Measurements from ENCODE around the gene RAB30. TPM values are rescaled to one million over a fixed set of nuclear protein-coding genes. Genes with fewer than 3 reads are reported as not detected.

RAB30 gene
- total and polyA plus RNA-seq, 9 of the 15 experiments (the other 6 are each of a cell fraction or from before 2014, with no cell fraction given): 0.29 to 1.3 (median 1.0) TPM

DNA sequence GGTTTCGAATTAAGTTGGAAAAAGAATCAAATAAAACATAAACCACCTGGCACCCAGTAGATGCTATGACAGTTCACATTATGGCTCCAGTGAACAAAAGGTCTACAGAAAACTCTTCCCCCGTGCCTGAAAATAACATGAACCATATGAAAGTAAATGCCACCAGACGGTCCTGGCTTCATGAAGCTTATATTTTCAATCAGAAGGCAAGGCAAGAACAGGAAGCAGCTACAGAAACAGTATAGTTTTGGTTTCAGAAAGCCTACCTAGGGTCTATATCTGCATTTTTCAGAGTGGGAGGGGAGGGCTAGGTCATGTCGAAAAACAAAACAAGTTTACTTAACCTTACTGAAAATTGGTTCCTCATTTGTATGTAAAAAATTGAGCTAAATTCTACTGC, 9.8 kb downstream of the RAB30 start:
- Histone ChIP-seq H3K9ac (ENCODE audit: insufficient read depth in 1 of 2, low read depth in 2 of 2, low read length in 2 of 2) (no peak overlapping the region), H3K4me3 (no peak overlapping the region), H3K4me2 (ENCODE audit: insufficient read depth, low read length) (no peak overlapping the region), H3K9me3 (replicated peaks; ENCODE audit: control insufficient read depth, insufficient read depth, low read depth, low read length) (no peaks in the 10 kb centered on the region), H3K9me1 (ENCODE audit: control insufficient read depth, insufficient read depth, low read length) (no peaks in the 10 kb centered on the region), H3K27me3 (ENCODE audit: control insufficient read depth in 2 of 2, insufficient read depth in 2 of 2, low read length in 2 of 2) (peaks cover 0 to 3% of the 10 kb centered on the region in 2 experiments; a peak in 1 of 5 replicates), H3K36me3 (ENCODE audit: control insufficient read depth, insufficient read depth, low read length) (no peaks in the 10 kb centered on the region), H4K20me1 (replicated peaks; ENCODE audit: control insufficient read depth, insufficient read depth, low read length) (peaks cover 3% of the 10 kb centered on the region; the same call in 1 of the 2 replicates), H3K79me2 (ENCODE audit: control insufficient read depth, insufficient read depth, low read length) (no peaks in the 10 kb centered on the region), H2AFZ (ENCODE audit: low read depth, low read length) (no peak overlapping the region), H3K4me1 (replicated peaks in 1 of 2; ENCODE audit: control insufficient read depth in 2 of 2, insufficient read depth in 2 of 2, low read length in 2 of 2) (no peaks in the 10 kb centered on the region), H3K27ac (ENCODE audit: extremely low read depth, low read depth, low read length) (no peak overlapping the region)
- TF ChIP-seq RBM22 (IDR thresholded peaks at IDR 0.05; ENCODE audit: low read depth, low read length, poor library complexity, severe bottlenecking): no peak
- TF ChIP-seq, protein P1, sequence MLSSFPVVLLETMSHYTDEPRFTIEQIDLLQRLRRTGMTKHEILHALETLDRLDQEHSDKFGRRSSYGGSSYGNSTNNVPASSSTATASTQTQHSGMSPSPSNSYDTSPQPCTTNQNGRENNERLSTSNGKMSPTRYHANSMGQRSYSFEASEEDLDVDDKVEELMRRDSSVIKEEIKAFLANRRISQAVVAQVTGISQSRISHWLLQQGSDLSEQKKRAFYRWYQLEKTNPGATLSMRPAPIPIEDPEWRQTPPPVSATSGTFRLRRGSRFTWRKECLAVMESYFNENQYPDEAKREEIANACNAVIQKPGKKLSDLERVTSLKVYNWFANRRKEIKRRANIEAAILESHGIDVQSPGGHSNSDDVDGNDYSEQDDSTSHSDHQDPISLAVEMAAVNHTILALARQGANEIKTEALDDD (IDR thresholded peaks at IDR 0.05): no peak
- WGBS (ENCODE audit: insufficient coverage, low coverage, missing lambda C conversion rate): 22% methylated on average over 4 of the region's 4 CpGs
- BruUV-seq (replicated peaks): no TSS peak
- ChIA-PET POLR2A (interaction anchor here (1.5 kb wide), 1 partner anchor 55 kb away, joined by 4 read pairs; no protein-coding TSS in a partner anchor), CTCF (ENCODE audit: low intra/inter-chr PET ratio) (no interaction called here)
- in situ Hi-C loops (cut with MboI) (no loop called here), intact Hi-C loops (cut with micrococcal nuclease) (no loop called here)
- DNase-seq (ENCODE audit: extremely low read depth in 1 of 4, low spot score in 3 of 4): no peak
- FAIRE-seq: no peak
- ATAC-seq: no peak

- in situ Hi-C loops (cut with MboI) (no loop called here), intact Hi-C loops (cut with micrococcal nuclease) (no loop called here)
- FAIRE-seq: no peak
- H3K27ac ChIP-seq (ENCODE audit: extremely low read depth, low read depth, low read length): no peak overlapping the region
- peaks cover 3% of the 10 kb centered on the region; the same call in 1 of the 2 replicates for H4K20me1 ChIP-seq (replicated peaks; ENCODE audit: control insufficient read depth, insufficient read depth, low read length)
- H2AFZ ChIP-seq (ENCODE audit: low read depth, low read length): no peak overlapping the region
- WGBS (ENCODE audit: insufficient coverage, low coverage, missing lambda C conversion rate): 0% methylated on average over 3 of the region's 3 CpGs
- no peak overlapping the region for H3K9ac ChIP-seq (ENCODE audit: insufficient read depth in 1 of 2, low read depth in 2 of 2, low read length in 2 of 2)
- CTCF ChIA-PET (ENCODE audit: low intra/inter-chr PET ratio): no interaction called here
- H3K4me2 ChIP-seq (ENCODE audit: insufficient read depth, low read length): no peak overlapping the region
- H3K27me3 ChIP-seq (ENCODE audit: control insufficient read depth in 2 of 2, insufficient read depth in 2 of 2, low read length in 2 of 2): peaks cover 0 to 3% of the 10 kb centered on the region in 2 experiments; a peak in 1 of 5 replicates
- no peaks in the 10 kb centered on the region for H3K4me1 ChIP-seq (replicated peaks in 1 of 2; ENCODE audit: control insufficient read depth in 2 of 2, insufficient read depth in 2 of 2, low read length in 2 of 2)
- no peak overlapping the region for H3K4me3 ChIP-seq
- POLR2A ChIA-PET: interaction anchor here (0.5 to 1.5 kb wide), 2 partner anchors 54 to 459 kb away, joined by 3 to 4 read pairs; no protein-coding TSS in a partner anchor
- H3K36me3 ChIP-seq (ENCODE audit: control insufficient read depth, insufficient read depth, low read length): no peaks in the 10 kb centered on the region
- BruUV-seq (replicated peaks): no TSS peak
- DNase-seq (ENCODE audit: extremely low read depth in 1 of 4, low spot score in 3 of 4): no peak
- H3K9me3 ChIP-seq (replicated peaks; ENCODE audit: control insufficient read depth, insufficient read depth, low read depth, low read length): no peaks in the 10 kb centered on the region
- H3K9me1 ChIP-seq (ENCODE audit: control insufficient read depth, insufficient read depth, low read length): no peaks in the 10 kb centered on the region
- no peaks in the 10 kb centered on the region for H3K79me2 ChIP-seq (ENCODE audit: control insufficient read depth, insufficient read depth, low read length)
- no peak for ATAC-seq
- no peak for TF ChIP-seq HNRNPL (IDR thresholded peaks at IDR 0.05; ENCODE audit: low read depth, low read length)
- TF ChIP-seq ADNP (tag; IDR thresholded peaks at IDR 0.05): no peak
- TF ChIP-seq NKRF (IDR thresholded peaks at IDR 0.05; ENCODE audit: borderline replicate concordance): no peak
These were observed 10.7 kb downstream of the RAB30 start for GRCh38 chr11:83060965-83061364.
